MM.1S (cell line): Measurements from ENCODE around the gene MSTN.

Source experiments
- DNase-seq: peaks from one replicate; pipeline ENCODE4 v3.0.0-alpha.2; 2015
- H2AFZ ChIP-seq: fragments of 300-600 bp; sonication (generic); 2 replicates; pipeline ENCODE4 v1.6.0; 2016; ENCODE audit warnings: antibody characterized with exemption, low read length
- H3F3A ChIP-seq: fragments of 300-600 bp; sonication (generic); 2 replicates; pipeline ENCODE4 v1.6.1; 2016; ENCODE audit warnings: mild to moderate bottlenecking, antibody characterized with exemption, low read length, moderate library complexity, mixed read lengths; ENCODE audit not compliant: insufficient read depth
- H3K27ac ChIP-seq: fragments of 300-600 bp; sonication (generic); 2 replicates; pipeline ENCODE4 v1.5.1; 2016; ENCODE audit warnings: mild to moderate bottlenecking, low read length
- H3K27me3 ChIP-seq: fragments of 300-600 bp; sonication (generic); replicated peaks from 2 replicates; pipeline ENCODE4 v1.6.0; 2016; ENCODE audit warnings: low read length; ENCODE audit not compliant: insufficient read depth
- H3K36me3 ChIP-seq: fragments of 300-600 bp; sonication (generic); replicated peaks from 2 replicates; pipeline ENCODE4 v1.6.1; 2016; ENCODE audit warnings: mild to moderate bottlenecking, low read length, mixed read lengths; ENCODE audit not compliant: insufficient read depth
- H3K4me1 ChIP-seq: fragments of 300-600 bp; sonication (generic); 2 replicates; pipeline ENCODE4 v1.6.1; 2016; ENCODE audit warnings: low read length, mixed read lengths
- H3K4me2 ChIP-seq: fragments of 300-600 bp; sonication (generic); 2 replicates; pipeline ENCODE4 v1.6.0; 2016; ENCODE audit warnings: low read depth, low read length
- H3K4me3 ChIP-seq: fragments of 300-600 bp; sonication (generic); 2 replicates; pipeline ENCODE4 v1.5.1; 2016; ENCODE audit warnings: low read length, mixed read lengths
- H3K79me2 ChIP-seq: fragments of 300-600 bp; sonication (generic); 2 replicates; pipeline ENCODE4 v1.6.1; 2016; ENCODE audit warnings: mixed run types, low read length, mixed read lengths
- H3K9ac ChIP-seq: fragments of 300-600 bp; sonication (generic); 2 replicates; pipeline ENCODE4 v1.6.1; 2016; ENCODE audit warnings: low read length, mixed read lengths
- H3K9me2 ChIP-seq: fragments of 300-600 bp; sonication (generic); replicated peaks from 2 replicates; pipeline ENCODE4 v1.6.1; 2016; ENCODE audit warnings: mild to moderate bottlenecking, low read length, mixed read lengths; ENCODE audit not compliant: insufficient read depth
- H3K9me3 ChIP-seq: fragments of 300-600 bp; sonication (generic); replicated peaks from 2 replicates; pipeline ENCODE4 v1.6.1; 2016; ENCODE audit warnings: mild to moderate bottlenecking, low read length, mixed read lengths; ENCODE audit not compliant: insufficient read depth
- H4K20me1 ChIP-seq: fragments of 300-600 bp; sonication (generic); 2 replicates; pipeline ENCODE4 v1.6.1; 2016; ENCODE audit warnings: mild to moderate bottlenecking, low read length, moderate library complexity, mixed read lengths; ENCODE audit not compliant: insufficient read depth
- CTCF ChIP-seq: fragments of 300-600 bp; sonication (generic); IDR thresholded peaks from 2 replicates; pipeline ENCODE4 v1.5.1; 2016; ENCODE audit warnings: antibody characterized with exemption, low read length, mixed read lengths
- EZH2 ChIP-seq: fragments of 300-600 bp; sonication (generic); optimal IDR thresholded peaks from 2 replicates; pipeline ENCODE3; 2017; ENCODE audit warnings: low read depth, mild to moderate bottlenecking, antibody characterized with exemption, low read length, mixed read lengths
- EZH2phosphoT487 ChIP-seq: fragments of 300-600 bp; sonication (generic); IDR thresholded peaks from 2 replicates; pipeline ENCODE4 v1.6.1; 2018; ENCODE audit warnings: antibody characterized with exemption, low read length

The MSTN gene

GRCh38 chr2:190088917-190089316 is 26.4 kb upstream of the MSTN start:
- Histone ChIP-seq H3K36me3 (no peaks in the 10 kb centered on the region), H2AFZ (no peak overlapping the region), H3K9me2 (no peaks in the 10 kb centered on the region), H4K20me1 (no peaks in the 10 kb centered on the region), H3K4me3 (no peak overlapping the region), H3K4me1 (peaks cover 5% of the 10 kb centered on the region), H3K9ac (no peak overlapping the region), H3K9me3 (no peaks in the 10 kb centered on the region), H3K4me2 (no peak overlapping the region), H3K27me3 (no peaks in the 10 kb centered on the region), H3K79me2 (no peaks in the 10 kb centered on the region), H3F3A (no peaks in the 10 kb centered on the region), H3K27ac (no peak overlapping the region)
- TF ChIP-seq EZH2phosphoT487 (no peak), CTCF (peak; percentile 79), EZH2 (no peak)
- DNase-seq, result peak; percentile 78

- no peak overlapping the region for H2AFZ ChIP-seq
- H3K79me2 ChIP-seq, result no peaks in the 10 kb centered on the region
- no peak overlapping the region for H3K4me3 ChIP-seq
- H3K4me1 ChIP-seq, result no peaks in the 10 kb centered on the region
- H4K20me1 ChIP-seq, result no peaks in the 10 kb centered on the region
- no peak for DNase-seq
- H3K4me2 ChIP-seq, result no peak overlapping the region
- H3K27ac ChIP-seq, result no peak overlapping the region
- H3F3A ChIP-seq, result no peaks in the 10 kb centered on the region
- H3K36me3 ChIP-seq, result no peaks in the 10 kb centered on the region
- H3K9me3 ChIP-seq, result no peaks in the 10 kb centered on the region
- no peak overlapping the region for H3K9ac ChIP-seq
- H3K27me3 ChIP-seq, result no peaks in the 10 kb centered on the region
- H3K9me2 ChIP-seq, result no peaks in the 10 kb centered on the region
- TF ChIP-seq EZH2phosphoT487 (no peak), EZH2 (no peak), CTCF (no peak)
These were observed 22.2 kb upstream of the MSTN start for GRCh38 chr2:190084704-190085103.

DNA sequence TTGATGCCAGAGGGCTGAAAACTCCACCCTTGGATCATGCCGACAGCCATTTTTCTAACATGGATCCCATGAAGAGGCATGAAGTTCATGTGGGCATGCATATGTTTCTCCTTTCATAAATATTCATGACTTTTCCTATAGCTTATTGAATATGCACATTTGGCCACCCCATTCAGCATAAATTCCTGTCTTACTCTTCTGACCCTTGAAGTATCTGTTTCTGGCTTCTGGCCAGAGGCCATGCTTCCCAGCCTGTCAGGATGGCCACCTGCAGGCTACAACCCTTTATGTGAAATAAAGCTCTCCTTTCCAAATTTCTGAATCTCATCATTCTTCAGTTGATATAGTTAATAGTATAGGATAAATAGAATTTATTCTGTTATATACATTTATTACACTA is 19.6 kb upstream of the MSTN start:
- H3K79me2 ChIP-seq, result no peaks in the 10 kb centered on the region
- H3F3A ChIP-seq, result no peaks in the 10 kb centered on the region
- H3K9me3 ChIP-seq, result no peaks in the 10 kb centered on the region
- TF ChIP-seq EZH2, result no peak
- no peak for TF ChIP-seq EZH2phosphoT487
- no peak for TF ChIP-seq CTCF
- H4K20me1 ChIP-seq, result no peaks in the 10 kb centered on the region
- DNase-seq, result no peak
- no peak overlapping the region for H3K4me3 ChIP-seq
- H3K9ac ChIP-seq, result no peak overlapping the region
- no peaks in the 10 kb centered on the region for H3K4me1 ChIP-seq
- H3K9me2 ChIP-seq, result no peaks in the 10 kb centered on the region
- H3K27ac ChIP-seq, result no peak overlapping the region
- no peaks in the 10 kb centered on the region for H3K27me3 ChIP-seq
- H3K4me2 ChIP-seq, result no peak overlapping the region
- H2AFZ ChIP-seq, result no peak overlapping the region
- no peaks in the 10 kb centered on the region for H3K36me3 ChIP-seq
